Measurements from ENCODE around the gene GIPR. TPM values are rescaled to one million over a fixed set of nuclear protein-coding genes. Genes with fewer than 3 reads are reported as not detected.

Gene GIPR
- total and polyA plus RNA-seq, 2 donors (not counting 1 experiment from before 2014, with no cell fraction given): 0.25 TPM; not detected in 1

GRCh38 chr19:45645631-45646344, 22.2 kb upstream of the GIPR start:
- Histone ChIP-seq H3K27ac (ENCODE audit: insufficient read depth, low read length) (no peak overlapping the region), H3K27me3 (ENCODE audit: control insufficient read depth, insufficient read depth, low read length) (no peaks in the 10 kb centered on the region), H3K9me3 (ENCODE audit: control insufficient read depth, insufficient read depth, low read depth, low read length) (no peaks in the 10 kb centered on the region), H3K4me1 (ENCODE audit: control insufficient read depth, extremely low read depth, insufficient read depth, low read length) (peaks cover 6% of the 10 kb centered on the region), H3K9ac (ENCODE audit: insufficient read depth, low read length) (no peak overlapping the region), H4K20me1 (ENCODE audit: control insufficient read depth, extremely low read depth, insufficient read depth, low read length) (no peaks in the 10 kb centered on the region), H3K4me2 (ENCODE audit: extremely low read depth, insufficient read depth, low read length) (peak overlapping the region; percentile 11), H3K4me3 (replicated peaks in 1 of 4; ENCODE audit: control extremely low read depth in 1 of 4, insufficient read depth in 1 of 4, low read depth in 3 of 4, low read length in 4 of 4) (peak overlapping the region; percentile 19 to 65 (median 54)), H2AFZ (ENCODE audit: low read length) (peak overlapping the region; percentile 20), H3K79me2 (ENCODE audit: control insufficient read depth, insufficient read depth, low read length) (no peaks in the 10 kb centered on the region), H3K36me3 (ENCODE audit: control insufficient read depth, insufficient read depth, low read length) (no peaks in the 10 kb centered on the region)
- DNase-seq (ENCODE audit: low read depth in 2 of 2): peak; percentile 82 to 83
- TF ChIP-seq CTCF (conservative IDR thresholded peaks at IDR 0.05 in 1 of 2, IDR thresholded peaks at IDR 0.05 in 1 of 2; ENCODE audit: low read depth in 1 of 2, low read length in 2 of 2) (no peak), EZH2 (IDR thresholded peaks at IDR 0.05; ENCODE audit: low read length, missing control alignments) (no peak)

- H3K4me1 ChIP-seq (ENCODE audit: control insufficient read depth, extremely low read depth, insufficient read depth, low read length): peaks cover 2% of the 10 kb centered on the region
Observed at GRCh38 chr19:45646345-45646698, 21.7 kb upstream of the GIPR start.

GRCh38 chr19:45650722-45651121, 17.3 kb upstream of the GIPR start:
- no peaks in the 10 kb centered on the region for H3K79me2 ChIP-seq (ENCODE audit: control insufficient read depth, insufficient read depth, low read length)
- H2AFZ ChIP-seq (ENCODE audit: low read length): no peak overlapping the region
- TF ChIP-seq EZH2 (IDR thresholded peaks at IDR 0.05; ENCODE audit: low read length, missing control alignments) (no peak), CTCF (conservative IDR thresholded peaks at IDR 0.05 in 1 of 2, IDR thresholded peaks at IDR 0.05 in 1 of 2; ENCODE audit: low read depth in 1 of 2, low read length in 2 of 2) (no peak)
- DNase-seq (ENCODE audit: low read depth in 2 of 2): no peak
- H3K36me3 ChIP-seq (ENCODE audit: control insufficient read depth, insufficient read depth, low read length): no peaks in the 10 kb centered on the region
- H3K4me3 ChIP-seq (replicated peaks in 1 of 4; ENCODE audit: control extremely low read depth in 1 of 4, insufficient read depth in 1 of 4, low read depth in 3 of 4, low read length in 4 of 4): no peak overlapping the region
- no peak overlapping the region for H3K9ac ChIP-seq (ENCODE audit: insufficient read depth, low read length)
- H3K4me2 ChIP-seq (ENCODE audit: extremely low read depth, insufficient read depth, low read length): no peak overlapping the region
- H4K20me1 ChIP-seq (ENCODE audit: control insufficient read depth, extremely low read depth, insufficient read depth, low read length): no peaks in the 10 kb centered on the region
- no peak overlapping the region for H3K27ac ChIP-seq (ENCODE audit: insufficient read depth, low read length)
- no peaks in the 10 kb centered on the region for H3K9me3 ChIP-seq (ENCODE audit: control insufficient read depth, insufficient read depth, low read depth, low read length)
- no peaks in the 10 kb centered on the region for H3K27me3 ChIP-seq (ENCODE audit: control insufficient read depth, insufficient read depth, low read length)
- H3K4me1 ChIP-seq (ENCODE audit: control insufficient read depth, extremely low read depth, insufficient read depth, low read length): no peaks in the 10 kb centered on the region

More at GRCh38 chr19:45646345-45646698, 21.7 kb upstream of the GIPR start:
- DNase-seq (ENCODE audit: low read depth in 2 of 2): no peak
- H4K20me1 ChIP-seq (ENCODE audit: control insufficient read depth, extremely low read depth, insufficient read depth, low read length): no peaks in the 10 kb centered on the region
- no peaks in the 10 kb centered on the region for H3K27me3 ChIP-seq (ENCODE audit: control insufficient read depth, insufficient read depth, low read length)
- no peaks in the 10 kb centered on the region for H3K79me2 ChIP-seq (ENCODE audit: control insufficient read depth, insufficient read depth, low read length)
- H3K36me3 ChIP-seq (ENCODE audit: control insufficient read depth, insufficient read depth, low read length): no peaks in the 10 kb centered on the region
- H3K9me3 ChIP-seq (ENCODE audit: control insufficient read depth, insufficient read depth, low read depth, low read length): no peaks in the 10 kb centered on the region
- no peak overlapping the region for H2AFZ ChIP-seq (ENCODE audit: low read length)
- H3K4me3 ChIP-seq (replicated peaks in 1 of 4; ENCODE audit: control extremely low read depth in 1 of 4, insufficient read depth in 1 of 4, low read depth in 3 of 4, low read length in 4 of 4): peak overlapping the region in 2 of 4 experiments; percentile 63 to 65
- no peak overlapping the region for H3K27ac ChIP-seq (ENCODE audit: insufficient read depth, low read length)
- TF ChIP-seq CTCF (conservative IDR thresholded peaks at IDR 0.05 in 1 of 2, IDR thresholded peaks at IDR 0.05 in 1 of 2; ENCODE audit: low read depth in 1 of 2, low read length in 2 of 2) (no peak), EZH2 (IDR thresholded peaks at IDR 0.05; ENCODE audit: low read length, missing control alignments) (no peak)
- no peak overlapping the region for H3K4me2 ChIP-seq (ENCODE audit: extremely low read depth, insufficient read depth, low read length)
- no peak overlapping the region for H3K9ac ChIP-seq (ENCODE audit: insufficient read depth, low read length)
